Measurements from ENCODE around the gene PM20D2. TPM values are rescaled to one million over a fixed set of nuclear protein-coding genes. Genes with fewer than 3 reads are reported as not detected.

The PM20D2 gene
- total RNA-seq, 1 donor from 2014 or later = 15.3 TPM

- no peak overlapping the region for H3K27ac Mint-ChIP-seq
- H3K9me3 Mint-ChIP-seq = peaks cover 8% of the 10 kb centered on the region
- H3K4me3 Mint-ChIP-seq (ENCODE audit: low read depth) = no peak overlapping the region
- no peak for DNase-seq (ENCODE audit: low spot score)
- no peaks in the 10 kb centered on the region for H3K36me3 Mint-ChIP-seq (ENCODE audit: low read depth)
- H3K27me3 Mint-ChIP-seq (ENCODE audit: low read depth) = peaks cover 3% of the 10 kb centered on the region
- no peaks in the 10 kb centered on the region for H3K4me1 Mint-ChIP-seq (ENCODE audit: low read depth)
- intact Hi-C loops (cut with micrococcal nuclease) = no loop called here
Measured at GRCh38 chr6:89131599-89131998, 14.3 kb upstream of the PM20D2 start.

- no peaks in the 10 kb centered on the region for H3K36me3 Mint-ChIP-seq (ENCODE audit: low read depth)
- H3K9me3 Mint-ChIP-seq = peaks cover 8% of the 10 kb centered on the region
Measured at GRCh38 chr6:89132057-89132456, 13.8 kb upstream of the PM20D2 start.

GRCh38 chr6:89133981-89134380, 11.9 kb upstream of the PM20D2 start:
- Mint-ChIP-seq H3K27ac (no peak overlapping the region), H3K36me3 (ENCODE audit: low read depth) (no peaks in the 10 kb centered on the region), H3K27me3 (ENCODE audit: low read depth) (no peaks in the 10 kb centered on the region), H3K9me3 (no peaks in the 10 kb centered on the region), H3K4me3 (ENCODE audit: low read depth) (no peak overlapping the region), H3K4me1 (ENCODE audit: low read depth) (no peaks in the 10 kb centered on the region)
- intact Hi-C loops (cut with micrococcal nuclease) = no loop called here
- no peak for DNase-seq (ENCODE audit: low spot score)

More at GRCh38 chr6:89132057-89132456, 13.8 kb upstream of the PM20D2 start:
- intact Hi-C loops (cut with micrococcal nuclease) = no loop called here
- Mint-ChIP-seq H3K4me1 (ENCODE audit: low read depth) (no peaks in the 10 kb centered on the region), H3K27me3 (ENCODE audit: low read depth) (peaks cover 3% of the 10 kb centered on the region), H3K27ac (no peak overlapping the region), H3K4me3 (ENCODE audit: low read depth) (no peak overlapping the region)
- DNase-seq (ENCODE audit: low spot score) = no peak

- no peaks in the 10 kb centered on the region for H3K36me3 Mint-ChIP-seq (ENCODE audit: low read depth)
- H3K27me3 Mint-ChIP-seq (ENCODE audit: low read depth) = no peaks in the 10 kb centered on the region
- no peak overlapping the region for H3K4me3 Mint-ChIP-seq (ENCODE audit: low read depth)
- intact Hi-C loops (cut with micrococcal nuclease) = no loop called here
- no peaks in the 10 kb centered on the region for H3K9me3 Mint-ChIP-seq
- DNase-seq (ENCODE audit: low spot score) = no peak
- no peak overlapping the region for H3K27ac Mint-ChIP-seq
- H3K4me1 Mint-ChIP-seq (ENCODE audit: low read depth) = no peaks in the 10 kb centered on the region
Measured at GRCh38 chr6:89134723-89135122, 11.1 kb upstream of the PM20D2 start.

GRCh38 chr6:89138173-89138572, 7.7 kb upstream of the PM20D2 start:
- no peak overlapping the region for H3K27ac Mint-ChIP-seq
- DNase-seq (ENCODE audit: low spot score) = no peak
- H3K36me3 Mint-ChIP-seq (ENCODE audit: low read depth) = no peaks in the 10 kb centered on the region
- intact Hi-C loops (cut with micrococcal nuclease) = no loop called here
- no peak overlapping the region for H3K4me3 Mint-ChIP-seq (ENCODE audit: low read depth)
- no peaks in the 10 kb centered on the region for H3K9me3 Mint-ChIP-seq
- no peaks in the 10 kb centered on the region for H3K4me1 Mint-ChIP-seq (ENCODE audit: low read depth)
- H3K27me3 Mint-ChIP-seq (ENCODE audit: low read depth) = peaks cover 7% of the 10 kb centered on the region

GRCh38 chr6:89139509-89140346, 6.1 kb upstream of the PM20D2 start:
- H3K27me3 Mint-ChIP-seq (ENCODE audit: low read depth) = peaks cover 10% of the 10 kb centered on the region
- H3K4me1 Mint-ChIP-seq (ENCODE audit: low read depth) = peaks cover 13% of the 10 kb centered on the region
- H3K36me3 Mint-ChIP-seq (ENCODE audit: low read depth) = no peaks in the 10 kb centered on the region
- H3K9me3 Mint-ChIP-seq = no peaks in the 10 kb centered on the region
- DNase-seq (ENCODE audit: low spot score) = no peak
- no peak overlapping the region for H3K27ac Mint-ChIP-seq
- H3K4me3 Mint-ChIP-seq (ENCODE audit: low read depth) = no peak overlapping the region
- intact Hi-C loops (cut with micrococcal nuclease) = loop anchor here (10.0 kb wide), 1 partner anchor 155 kb away; no protein-coding TSS in a partner anchor

- intact Hi-C loops (cut with micrococcal nuclease) = loop anchor here (10.0 kb wide), 1 partner anchor 156 kb away; no protein-coding TSS in a partner anchor
Measured at GRCh38 chr6:89140347-89141156, 5.3 kb upstream of the PM20D2 start.

GRCh38 chr6:89144354-89144906, 1.4 kb upstream of the PM20D2 start:
- Mint-ChIP-seq H3K4me1 (ENCODE audit: low read depth) (peaks cover 33% of the 10 kb centered on the region), H3K4me3 (ENCODE audit: low read depth) (peak overlapping the region; percentile 10), H3K27ac (no peak overlapping the region), H3K36me3 (ENCODE audit: low read depth) (peaks cover 13% of the 10 kb centered on the region), H3K27me3 (ENCODE audit: low read depth) (peaks cover 10% of the 10 kb centered on the region), H3K9me3 (no peaks in the 10 kb centered on the region)
- no peak for DNase-seq (ENCODE audit: low spot score)
- intact Hi-C loops (cut with micrococcal nuclease) = loop anchor here (2.0 to 10.0 kb wide), 2 partner anchors 22 to 160 kb away; no protein-coding TSS in a partner anchor

More at GRCh38 chr6:89140347-89141156, 5.3 kb upstream of the PM20D2 start:
- Mint-ChIP-seq H3K4me3 (ENCODE audit: low read depth) (no peak overlapping the region), H3K27me3 (ENCODE audit: low read depth) (peaks cover 10% of the 10 kb centered on the region), H3K9me3 (no peaks in the 10 kb centered on the region), H3K4me1 (ENCODE audit: low read depth) (peaks cover 18% of the 10 kb centered on the region), H3K36me3 (ENCODE audit: low read depth) (no peaks in the 10 kb centered on the region), H3K27ac (no peak overlapping the region)
- DNase-seq (ENCODE audit: low spot score) = no peak

- Mint-ChIP-seq H3K27me3 (ENCODE audit: low read depth) (peaks cover 10% of the 10 kb centered on the region), H3K36me3 (ENCODE audit: low read depth) (peaks cover 19% of the 10 kb centered on the region), H3K9me3 (no peaks in the 10 kb centered on the region), H3K4me3 (ENCODE audit: low read depth) (peak overlapping the region; percentile 89), H3K27ac (peak overlapping the region; percentile 98), H3K4me1 (ENCODE audit: low read depth) (peaks cover 35% of the 10 kb centered on the region)
- peak; percentile 14 for DNase-seq (ENCODE audit: low spot score)
- intact Hi-C loops (cut with micrococcal nuclease) = loop anchor here (1.0 to 10.0 kb wide), 5 partner anchors 23 to 207 kb away; partner anchors contain the start of gene UBE2J1
Measured at GRCh38 chr6:89145091-89145955, 532 bp upstream of the PM20D2 start.

GRCh38 chr6:89146718-89147700, 1.2 kb downstream of the PM20D2 start:
- Mint-ChIP-seq H3K27me3 (ENCODE audit: low read depth) (peaks cover 6% of the 10 kb centered on the region), H3K4me1 (ENCODE audit: low read depth) (peaks cover 35% of the 10 kb centered on the region), H3K9me3 (no peaks in the 10 kb centered on the region), H3K27ac (peak overlapping the region; percentile 67), H3K4me3 (ENCODE audit: low read depth) (peak overlapping the region; percentile 73), H3K36me3 (ENCODE audit: low read depth) (peaks cover 23% of the 10 kb centered on the region)
- no peak for DNase-seq (ENCODE audit: low spot score)
- intact Hi-C loops (cut with micrococcal nuclease) = loop anchor here (5.0 to 10.0 kb wide), 3 partner anchors 150 to 205 kb away; partner anchors contain the start of gene UBE2J1

Data from activated T-helper 2 cell treated with anti-CD3 and anti-CD28 coated beads, Interferon-gamma antibody, Interleukin-2, Interleukin-4, amounts not matched to agents 10 μg/mL and 5 μg/mL and 100 μg/mL, durations not matched to agents 14 hours and 24 hours and 36 hours (primary cell).